ENCODE results near the gene GPX2.

- TF ChIP-seq CTCF (IDR thresholded peaks at IDR 0.05) (peak; percentile 20 to 86 (median 48)), POLR2A (IDR thresholded peaks at IDR 0.05) (no peak)
Measured at GRCh38 chr14:64891839-64892375, 50.6 kb downstream of the GPX2 start.

All from thyroid gland (tissue), 4 donors.